ENCODE data around the gene ABCA10. TPM values are rescaled to one million over a fixed set of nuclear protein-coding genes. Genes with fewer than 3 reads are reported as not detected.

ABCA10 gene
- total RNA-seq, 1 experiment from 2014 or later, result not detected

DNA sequence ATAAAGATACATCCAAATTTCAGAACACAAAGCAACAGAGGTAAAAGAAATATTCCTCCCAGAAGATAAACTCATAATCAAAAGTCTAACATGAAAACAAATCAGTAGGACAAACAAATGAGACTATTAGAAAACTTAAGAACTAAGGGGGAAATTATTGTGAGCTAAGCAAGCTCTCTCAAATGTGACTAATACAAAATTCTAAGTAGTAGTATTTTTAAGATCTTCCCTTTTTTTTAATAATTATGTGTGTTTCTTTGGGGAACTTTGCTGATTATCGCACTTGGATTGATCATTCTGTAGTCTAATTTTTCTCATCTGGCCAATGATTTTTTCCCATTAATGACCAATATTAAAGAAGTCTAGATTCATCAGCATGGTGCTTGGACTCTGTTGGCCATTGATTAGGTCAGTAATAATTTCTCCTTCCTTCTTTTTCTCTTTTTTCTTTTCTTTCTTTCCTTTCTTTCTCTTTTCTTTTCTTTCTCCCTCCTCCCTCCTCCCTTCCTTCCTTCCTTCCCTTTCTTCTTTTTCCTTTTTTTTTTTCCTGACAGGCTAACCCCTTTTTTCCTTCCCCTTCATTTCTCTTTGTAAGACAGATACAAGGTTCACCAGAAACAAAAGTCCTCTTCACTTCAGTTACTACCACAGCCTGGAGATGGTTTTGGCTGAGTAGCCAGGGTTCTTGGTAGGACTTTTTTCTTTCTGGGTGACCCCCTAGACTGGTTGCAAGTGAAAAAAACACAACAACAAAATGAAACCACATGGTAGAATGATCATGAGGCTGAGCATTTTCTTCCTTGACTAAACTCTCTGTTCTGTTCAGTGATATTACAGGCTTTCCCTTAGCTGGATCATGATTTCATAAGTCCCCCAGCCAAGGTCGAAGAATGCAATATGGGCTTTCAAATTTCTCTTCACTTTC lies 84.0 kb downstream of the ABCA10 start:
- H3K36me3 ChIP-seq (ENCODE audit: low read depth), result no peaks in the 10 kb centered on the region

DNA sequence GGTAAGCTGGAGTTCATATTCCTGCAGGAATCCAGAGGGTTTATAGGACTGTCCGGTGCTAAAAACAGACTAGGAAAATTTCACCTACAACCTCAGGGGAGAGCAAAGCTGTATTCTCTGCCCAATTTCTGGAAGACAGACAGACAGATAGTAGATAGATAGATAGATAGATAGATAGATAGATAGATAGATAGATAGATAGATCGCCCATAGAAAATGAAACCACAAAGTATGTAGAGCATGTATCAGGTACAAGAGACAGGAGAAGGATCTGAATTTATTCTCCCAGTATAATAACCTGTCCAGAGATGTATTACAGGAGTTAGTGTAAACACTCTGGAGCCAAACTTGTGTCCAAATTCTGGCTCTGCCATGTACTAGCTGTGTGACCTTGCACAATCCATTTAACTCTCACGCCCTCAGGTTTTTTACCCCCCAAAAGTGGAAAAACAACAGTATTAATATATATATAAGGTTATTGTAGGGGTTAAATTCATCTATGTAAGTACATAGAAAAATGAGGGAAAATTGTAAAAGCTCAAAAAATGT lies 84.9 kb downstream of the ABCA10 start:
- H3K4me2 ChIP-seq, result no peak overlapping the region
- no peaks in the 10 kb centered on the region for H3K79me2 ChIP-seq (ENCODE audit: low read depth)
- no peaks in the 10 kb centered on the region for H3F3A ChIP-seq (ENCODE audit: insufficient read depth, low read depth)
- POLR2A ChIA-PET (ENCODE audit: unreplicated experiment), result no interaction called here
- H3K9me3 ChIP-seq (ENCODE audit: insufficient read depth, low read depth), result no peaks in the 10 kb centered on the region
- H3K36me3 ChIP-seq (ENCODE audit: low read depth), result no peaks in the 10 kb centered on the region
- CTCF ChIA-PET, result no interaction called here
- no TSS peak for BruUV-seq (replicated peaks)
- H3K4me1 ChIP-seq (replicated peaks; ENCODE audit: insufficient read depth), result no peaks in the 10 kb centered on the region
- H3K27me3 ChIP-seq (ENCODE audit: insufficient read depth, low read depth), result no peaks in the 10 kb centered on the region
- intact Hi-C loops (cut with micrococcal nuclease; ENCODE audit: unreplicated experiment), result no loop called here
- no peaks in the 10 kb centered on the region for H4K20me1 ChIP-seq (ENCODE audit: insufficient read depth)
- no peak overlapping the region for H2AFZ ChIP-seq
- peaks cover 4% of the 10 kb centered on the region for H3K9me2 ChIP-seq (ENCODE audit: insufficient read depth)
- no peak overlapping the region for H3K4me3 ChIP-seq
- TF ChIP-seq EZH2 (IDR thresholded peaks at IDR 0.05; ENCODE audit: low read depth) (no peak), CTCF (conservative IDR thresholded peaks at IDR 0.05) (no peak)
- DNase-seq, result no peak
- H3K27ac ChIP-seq, result no peak overlapping the region

More for the DNA sequence above, 84.0 kb downstream of the ABCA10 start:
- no TSS peak for BruUV-seq (replicated peaks)
- no peak for DNase-seq
- Histone ChIP-seq H3K79me2 (ENCODE audit: low read depth) (no peaks in the 10 kb centered on the region), H2AFZ (peak overlapping the region; percentile 19), H3K4me3 (no peak overlapping the region), H3K4me1 (replicated peaks; ENCODE audit: insufficient read depth) (no peaks in the 10 kb centered on the region), H3K4me2 (no peak overlapping the region), H3F3A (ENCODE audit: insufficient read depth, low read depth) (no peaks in the 10 kb centered on the region), H3K9me2 (ENCODE audit: insufficient read depth) (peaks cover 4% of the 10 kb centered on the region), H3K27me3 (ENCODE audit: insufficient read depth, low read depth) (no peaks in the 10 kb centered on the region), H3K27ac (no peak overlapping the region), H4K20me1 (ENCODE audit: insufficient read depth) (no peaks in the 10 kb centered on the region), H3K9me3 (ENCODE audit: insufficient read depth, low read depth) (no peaks in the 10 kb centered on the region)
- ChIA-PET CTCF (no interaction called here), POLR2A (ENCODE audit: unreplicated experiment) (interaction anchor here (0.7 kb wide), 1 partner anchor 44 kb away, joined by 4 read pairs; no protein-coding TSS in a partner anchor)
- intact Hi-C loops (cut with micrococcal nuclease; ENCODE audit: unreplicated experiment), result no loop called here
- TF ChIP-seq CTCF (conservative IDR thresholded peaks at IDR 0.05), result no peak
- no peak for TF ChIP-seq EZH2 (IDR thresholded peaks at IDR 0.05; ENCODE audit: low read depth)

- no peaks in the 10 kb centered on the region for H3K9me3 ChIP-seq (ENCODE audit: insufficient read depth, low read depth)
- ChIA-PET CTCF (no interaction called here), POLR2A (ENCODE audit: unreplicated experiment) (no interaction called here)
- intact Hi-C loops (cut with micrococcal nuclease; ENCODE audit: unreplicated experiment), result no loop called here
- DNase-seq, result no peak
- H3K36me3 ChIP-seq (ENCODE audit: low read depth), result no peaks in the 10 kb centered on the region
- H4K20me1 ChIP-seq (ENCODE audit: insufficient read depth), result no peaks in the 10 kb centered on the region
- no peaks in the 10 kb centered on the region for H3K4me1 ChIP-seq (replicated peaks; ENCODE audit: insufficient read depth)
- TF ChIP-seq CTCF (conservative IDR thresholded peaks at IDR 0.05) (no peak), EZH2 (IDR thresholded peaks at IDR 0.05; ENCODE audit: low read depth) (no peak)
- no peaks in the 10 kb centered on the region for H3K79me2 ChIP-seq (ENCODE audit: low read depth)
- no peak overlapping the region for H3K4me2 ChIP-seq
- no peak overlapping the region for H3K4me3 ChIP-seq
- H3K27ac ChIP-seq, result no peak overlapping the region
- peaks cover 4% of the 10 kb centered on the region for H3K9me2 ChIP-seq (ENCODE audit: insufficient read depth)
- no peak overlapping the region for H2AFZ ChIP-seq
- no peaks in the 10 kb centered on the region for H3F3A ChIP-seq (ENCODE audit: insufficient read depth, low read depth)
- H3K27me3 ChIP-seq (ENCODE audit: insufficient read depth, low read depth), result no peaks in the 10 kb centered on the region
- BruUV-seq (replicated peaks), result no TSS peak
These were observed 85.5 kb downstream of the ABCA10 start for GRCh38 chr17:69143151-69143550.
